WTC11 (cell line): Measurements from ENCODE around the gene TNK2.

Experiments used
- CREB1 ChIP-seq: sonication (generic); formaldehyde crosslinking; IDR thresholded peaks from 2 replicates; pipeline ENCODE4 v1.8.0; 2023; ENCODE audit warnings: mild to moderate bottlenecking, missing genetic modification reagents
- ELF4 ChIP-seq: sonication (generic); formaldehyde crosslinking; IDR thresholded peaks from 2 replicates; pipeline ENCODE4 v1.8.1; 2022; ENCODE audit warnings: low read depth, mild to moderate bottlenecking, moderate library complexity, missing genetic modification reagents
- TF ChIP-seq, protein P1 (sequence below): sonication (generic); formaldehyde crosslinking; IDR thresholded peaks from 2 replicates; pipeline ENCODE4 v1.8.1; 2022; ENCODE audit warnings: missing genetic modification reagents, borderline replicate concordance
- TF ChIP-seq, protein P2 (sequence below): sonication (generic); formaldehyde crosslinking; IDR thresholded peaks from 2 replicates; pipeline ENCODE4 v1.8.1; 2023; ENCODE audit warnings: mild to moderate bottlenecking, missing genetic modification reagents, moderate library complexity
- TF ChIP-seq, protein P3 (sequence below): sonication (generic); formaldehyde crosslinking; IDR thresholded peaks from 2 replicates; pipeline ENCODE4 v1.8.1; 2023; ENCODE audit warnings: mild to moderate bottlenecking, missing genetic modification reagents, moderate library complexity

DNA sequence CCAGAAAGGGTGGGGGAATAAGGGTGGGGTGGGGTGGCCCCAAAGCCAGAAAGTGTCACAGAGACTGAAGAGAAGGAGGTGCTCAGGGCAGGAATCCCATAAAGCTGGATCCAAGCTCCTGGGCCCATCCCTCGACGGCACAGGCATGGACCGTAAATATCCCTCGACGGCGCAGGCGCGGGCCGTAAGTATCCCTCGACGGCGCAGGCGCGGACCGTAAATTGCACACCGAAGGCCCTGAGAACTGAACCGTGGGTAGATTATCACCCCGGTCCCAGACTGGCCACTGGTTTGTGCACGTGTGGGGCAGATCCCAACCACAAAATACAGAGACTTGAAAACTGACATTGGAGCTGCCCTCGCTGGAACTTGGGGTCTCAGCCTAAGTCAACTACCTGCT lies 55.3 kb downstream of the TNK2 start:
- TF ChIP-seq ELF4 (CRISPR knock-in tag), result no peak
- TF ChIP-seq, protein P1, sequence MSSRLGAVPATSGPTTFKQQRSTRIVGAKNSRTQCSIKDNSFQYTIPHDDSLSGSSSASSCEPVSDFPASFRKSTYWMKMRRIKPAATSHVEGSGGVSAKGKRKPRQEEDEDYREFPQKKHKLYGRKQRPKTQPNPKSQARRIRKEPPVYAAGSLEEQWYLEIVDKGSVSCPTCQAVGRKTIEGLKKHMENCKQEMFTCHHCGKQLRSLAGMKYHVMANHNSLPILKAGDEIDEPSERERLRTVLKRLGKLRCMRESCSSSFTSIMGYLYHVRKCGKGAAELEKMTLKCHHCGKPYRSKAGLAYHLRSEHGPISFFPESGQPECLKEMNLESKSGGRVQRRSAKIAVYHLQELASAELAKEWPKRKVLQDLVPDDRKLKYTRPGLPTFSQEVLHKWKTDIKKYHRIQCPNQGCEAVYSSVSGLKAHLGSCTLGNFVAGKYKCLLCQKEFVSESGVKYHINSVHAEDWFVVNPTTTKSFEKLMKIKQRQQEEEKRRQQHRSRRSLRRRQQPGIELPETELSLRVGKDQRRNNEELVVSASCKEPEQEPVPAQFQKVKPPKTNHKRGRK, result no peak
- TF ChIP-seq, protein P2, sequence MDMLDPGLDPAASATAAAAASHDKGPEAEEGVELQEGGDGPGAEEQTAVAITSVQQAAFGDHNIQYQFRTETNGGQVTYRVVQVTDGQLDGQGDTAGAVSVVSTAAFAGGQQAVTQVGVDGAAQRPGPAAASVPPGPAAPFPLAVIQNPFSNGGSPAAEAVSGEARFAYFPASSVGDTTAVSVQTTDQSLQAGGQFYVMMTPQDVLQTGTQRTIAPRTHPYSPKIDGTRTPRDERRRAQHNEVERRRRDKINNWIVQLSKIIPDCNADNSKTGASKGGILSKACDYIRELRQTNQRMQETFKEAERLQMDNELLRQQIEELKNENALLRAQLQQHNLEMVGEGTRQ (CRISPR knock-in tag), result no peak
- TF ChIP-seq, protein P3, sequence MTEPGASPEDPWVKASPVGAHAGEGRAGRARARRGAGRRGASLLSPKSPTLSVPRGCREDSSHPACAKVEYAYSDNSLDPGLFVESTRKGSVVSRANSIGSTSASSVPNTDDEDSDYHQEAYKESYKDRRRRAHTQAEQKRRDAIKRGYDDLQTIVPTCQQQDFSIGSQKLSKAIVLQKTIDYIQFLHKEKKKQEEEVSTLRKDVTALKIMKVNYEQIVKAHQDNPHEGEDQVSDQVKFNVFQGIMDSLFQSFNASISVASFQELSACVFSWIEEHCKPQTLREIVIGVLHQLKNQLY (CRISPR knock-in tag), result no peak
- no peak for TF ChIP-seq CREB1
